GM19035 (cell line): ENCODE data around the gene USP10.
"Not testable (repeated sequence)": the region's sequence is repeated elsewhere in the genome, so short reads cannot be mapped to it uniquely, and the experiment has no call there.

Experiments used
- ATAC-seq: cut with Tn5 transposase; IDR thresholded peaks from one replicate; pipeline ENCODE4 v1.9.1; 2021; ENCODE audit not compliant: unreplicated experiment

Gene USP10

GRCh38 chr16:84672276-84673202 is 27.3 kb upstream of the USP10 start:
- ATAC-seq, result no peak

GRCh38 chr16:84673203-84673535 is 26.6 kb upstream of the USP10 start:
- ATAC-seq, result no peak

- no peak for ATAC-seq
These were observed 26.2 kb upstream of the USP10 start for GRCh38 chr16:84673561-84673960.

GRCh38 chr16:84675423-84675822 is 24.4 kb upstream of the USP10 start:
- ATAC-seq, result no peak

GRCh38 chr16:84675884-84676283 is 23.9 kb upstream of the USP10 start:
- no peak for ATAC-seq

- ATAC-seq, result no peak
These were observed 22.6 kb upstream of the USP10 start for GRCh38 chr16:84677017-84677803.

GRCh38 chr16:84677849-84678248 is 22.0 kb upstream of the USP10 start:
- no peak for ATAC-seq

GRCh38 chr16:84678541-84678940 is 21.3 kb upstream of the USP10 start:
- no peak for ATAC-seq

GRCh38 chr16:84680165-84680842 is 19.5 kb upstream of the USP10 start:
- no peak for ATAC-seq

GRCh38 chr16:84680843-84681629 is 18.8 kb upstream of the USP10 start:
- no peak for ATAC-seq

- no peak for ATAC-seq
These were observed 15.9 kb upstream of the USP10 start for GRCh38 chr16:84683691-84684591.

- ATAC-seq, result no peak
These were observed 15.2 kb upstream of the USP10 start for GRCh38 chr16:84684592-84684965.

GRCh38 chr16:84685210-84685609 is 14.6 kb upstream of the USP10 start:
- ATAC-seq, result no peak

GRCh38 chr16:84686707-84687298 is 13.0 kb upstream of the USP10 start:
- no peak for ATAC-seq

GRCh38 chr16:84687715-84688114 is 12.1 kb upstream of the USP10 start:
- ATAC-seq, result no peak

- ATAC-seq, result not testable (repeated sequence)
These were observed 11.6 kb upstream of the USP10 start for GRCh38 chr16:84688163-84688562.

- no peak for ATAC-seq
These were observed 10.7 kb upstream of the USP10 start for GRCh38 chr16:84689111-84689510.

GRCh38 chr16:84690088-84690819 is 9.5 kb upstream of the USP10 start:
- ATAC-seq, result no peak
